ENCODE measurements around the gene CLIC5.

DNA sequence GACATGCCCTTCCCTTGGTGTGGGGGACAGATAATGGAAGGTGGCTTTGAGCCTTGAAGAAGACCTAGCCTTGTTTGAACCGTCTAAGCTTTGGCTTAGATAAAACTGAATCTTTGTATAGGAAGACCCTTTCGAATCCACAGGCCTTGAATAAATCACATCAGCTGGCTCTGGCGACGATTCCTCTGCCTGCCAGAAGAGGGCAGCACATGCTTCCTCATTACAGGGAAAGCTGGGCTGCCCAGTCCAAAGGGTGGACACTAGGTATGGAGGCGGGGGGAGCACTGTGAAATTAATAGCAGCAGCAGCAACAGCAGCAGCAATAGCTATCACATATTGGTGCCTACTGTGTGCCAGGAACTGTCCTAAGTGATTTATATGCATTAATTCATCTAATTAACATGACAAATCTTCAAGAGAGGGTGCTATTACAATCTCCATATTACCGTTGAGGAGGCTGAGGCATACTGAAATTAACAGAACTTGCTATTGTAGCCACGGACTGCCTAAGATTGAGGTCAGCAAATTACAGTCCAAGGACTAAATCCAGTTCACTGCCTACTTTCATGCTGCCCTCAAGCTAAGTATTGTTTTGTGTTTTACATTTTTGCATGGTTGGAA is 85.1 kb downstream of the CLIC5 start:
- TF ChIP-seq, protein P1, sequence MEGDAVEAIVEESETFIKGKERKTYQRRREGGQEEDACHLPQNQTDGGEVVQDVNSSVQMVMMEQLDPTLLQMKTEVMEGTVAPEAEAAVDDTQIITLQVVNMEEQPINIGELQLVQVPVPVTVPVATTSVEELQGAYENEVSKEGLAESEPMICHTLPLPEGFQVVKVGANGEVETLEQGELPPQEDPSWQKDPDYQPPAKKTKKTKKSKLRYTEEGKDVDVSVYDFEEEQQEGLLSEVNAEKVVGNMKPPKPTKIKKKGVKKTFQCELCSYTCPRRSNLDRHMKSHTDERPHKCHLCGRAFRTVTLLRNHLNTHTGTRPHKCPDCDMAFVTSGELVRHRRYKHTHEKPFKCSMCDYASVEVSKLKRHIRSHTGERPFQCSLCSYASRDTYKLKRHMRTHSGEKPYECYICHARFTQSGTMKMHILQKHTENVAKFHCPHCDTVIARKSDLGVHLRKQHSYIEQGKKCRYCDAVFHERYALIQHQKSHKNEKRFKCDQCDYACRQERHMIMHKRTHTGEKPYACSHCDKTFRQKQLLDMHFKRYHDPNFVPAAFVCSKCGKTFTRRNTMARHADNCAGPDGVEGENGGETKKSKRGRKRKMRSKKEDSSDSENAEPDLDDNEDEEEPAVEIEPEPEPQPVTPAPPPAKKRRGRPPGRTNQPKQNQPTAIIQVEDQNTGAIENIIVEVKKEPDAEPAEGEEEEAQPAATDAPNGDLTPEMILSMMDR (IDR thresholded peaks at IDR 0.05) = peak; percentile 95 to 99 (median 96)
- TF ChIP-seq POLR2A (IDR thresholded peaks at IDR 0.05) = peak in 1 of 2 donors; percentile 23
